GM18909 (cell line): ENCODE results near the gene STAT5B.
"Not testable (repeated sequence)": the region's sequence is repeated elsewhere in the genome, so short reads cannot be mapped to it uniquely, and the experiment has no call there.

Experiments
- ATAC-seq: cut with Tn5 transposase; IDR thresholded peaks from one replicate; pipeline ENCODE4 v1.9.1; 2021; ENCODE audit warnings: mild to moderate bottlenecking; ENCODE audit not compliant: unreplicated experiment, poor library complexity

Gene STAT5B

GRCh38 chr17:42276359-42276608 is at the start of gene STAT5B:
TSS of gene STAT5B (minus strand) at chr17:42276391. CDS start at chr17:42232127, 44,264 bp downstream.
- ATAC-seq = peak; percentile 65

- no peak for ATAC-seq
These were observed 48.8 kb upstream of the STAT5B start for GRCh38 chr17:42325026-42325425.

- ATAC-seq = no peak
These were observed 47.1 kb upstream of the STAT5B start for GRCh38 chr17:42323268-42323773.

GRCh38 chr17:42322382-42323267 is 46.4 kb upstream of the STAT5B start:
- ATAC-seq = peak; percentile 84

- ATAC-seq = no peak
These were observed 45.4 kb upstream of the STAT5B start for GRCh38 chr17:42321555-42321954.

DNA sequence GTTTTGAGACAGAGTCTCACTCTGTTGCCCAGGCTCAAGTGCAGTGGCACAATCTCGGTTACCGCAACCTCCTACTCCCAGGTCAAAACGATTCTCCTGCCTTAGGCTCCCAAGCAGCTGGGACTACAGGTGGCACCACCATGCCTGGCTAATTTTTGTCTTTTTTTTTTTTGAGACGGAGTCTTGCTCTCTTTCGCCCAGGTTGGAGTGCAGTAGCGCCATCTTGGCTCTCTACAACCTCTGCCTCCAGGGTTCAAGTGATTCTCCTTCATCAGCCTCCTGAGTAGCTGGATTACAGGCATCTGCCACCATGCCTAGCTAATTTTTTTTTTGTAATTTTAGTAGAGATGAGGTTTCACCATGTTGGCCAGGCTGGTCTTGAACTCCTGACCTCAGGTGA is 41.8 kb upstream of the STAT5B start:
- not testable (repeated sequence) for ATAC-seq

- no peak for ATAC-seq
These were observed 41.2 kb upstream of the STAT5B start for GRCh38 chr17:42317266-42317845.

GRCh38 chr17:42316755-42317154 is 40.6 kb upstream of the STAT5B start:
- ATAC-seq = no peak

GRCh38 chr17:42315402-42316156 is 39.4 kb upstream of the STAT5B start:
- no peak for ATAC-seq

- no peak for ATAC-seq
These were observed 37.8 kb upstream of the STAT5B start for GRCh38 chr17:42313773-42314566.

DNA sequence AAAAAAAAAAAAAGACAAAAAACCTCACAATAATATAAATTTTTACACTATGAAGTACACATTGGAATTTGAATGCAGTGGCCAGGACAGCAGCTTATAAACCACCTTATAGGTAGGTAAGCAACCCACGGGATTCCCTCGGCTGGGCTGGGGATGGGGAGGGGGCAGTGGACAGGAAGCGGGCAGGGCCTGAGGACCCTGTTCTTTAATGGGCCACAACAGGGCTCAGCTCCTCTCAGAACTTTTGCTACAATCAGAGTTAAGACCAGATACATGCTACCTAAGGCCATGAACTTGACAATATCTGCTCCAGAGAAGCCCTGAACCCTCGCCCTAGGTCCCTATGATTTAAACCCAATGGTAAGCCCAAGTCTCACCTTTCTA is 37.2 kb upstream of the STAT5B start:
- no peak for ATAC-seq

GRCh38 chr17:42312285-42313130 is 36.3 kb upstream of the STAT5B start:
- ATAC-seq = peak; percentile 48

GRCh38 chr17:42312035-42312284 is 35.8 kb upstream of the STAT5B start:
- ATAC-seq = no peak

GRCh38 chr17:42311240-42312034 is 35.2 kb upstream of the STAT5B start:
- no peak for ATAC-seq

DNA sequence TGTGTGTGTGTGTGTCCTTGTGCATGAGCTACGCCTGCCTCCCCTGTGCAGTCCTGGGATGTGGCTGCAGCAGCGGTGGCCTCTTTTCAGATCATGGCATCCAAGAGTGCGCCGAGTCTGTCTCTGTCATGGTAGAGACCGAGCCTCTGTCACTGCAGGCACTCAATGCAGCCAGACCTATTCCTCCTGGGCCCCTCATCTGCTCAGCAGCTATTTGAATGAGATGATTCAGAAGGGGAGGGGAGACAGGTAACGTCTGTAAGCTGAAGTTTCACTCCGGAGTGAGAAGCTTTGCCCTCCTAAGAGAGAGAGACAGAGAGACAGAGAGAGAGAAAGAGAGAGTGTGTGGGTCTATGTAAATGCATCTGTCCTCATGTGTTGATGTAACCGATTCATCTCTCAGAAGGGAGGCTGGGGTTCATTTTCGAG is 34.6 kb upstream of the STAT5B start:
- no peak for ATAC-seq

GRCh38 chr17:42309986-42310786 is 34.0 kb upstream of the STAT5B start:
- ATAC-seq = no peak

GRCh38 chr17:42309142-42309541 is 33.0 kb upstream of the STAT5B start:
- no peak for ATAC-seq

GRCh38 chr17:42308446-42308845 is 32.3 kb upstream of the STAT5B start:
- no peak for ATAC-seq
